Stomach (tissue), 9 donors: ENCODE measurements around the gene TSGA10IP. TPM values are rescaled to one million over a fixed set of nuclear protein-coding genes. Genes with fewer than 3 reads are reported as not detected.

Experiments
- DNase-seq, 2 donors: peaks; one replicate each; pipeline versions ENCODE4 v3.0.0 to v3.0.0-alpha.2; 2013 to 2019
- H3K27ac ChIP-seq, 5 donors: fragments of 200-600 bp in 4 of 5; sonication (generic) in 4 of 5; one replicate each; pipeline ENCODE4 v1.5.1; 2013 to 2019; ENCODE audit warnings: mild to moderate bottlenecking in 1 of 5, moderate library complexity in 1 of 5
- H3K27me3 ChIP-seq, 3 donors: fragments of 200-600 bp; sonication (generic); one replicate each; pipeline ENCODE4 v1.5.1; 2017 to 2019; ENCODE audit warnings: mixed run types in 1 of 3
- H3K36me3 ChIP-seq, 4 donors: fragments of 200-600 bp; sonication (generic); 1 replicate in 3 of 4; 2 replicates in 1 of 4; pipeline ENCODE4 v1.5.1; 2016 to 2019
- H3K4me1 ChIP-seq, 4 donors: fragments of 200-600 bp; sonication (generic); one replicate each; pipeline ENCODE4 v1.5.1; 2016 to 2019
- H3K4me3 ChIP-seq, 4 donors: fragments of 200-600 bp; sonication (generic) in 3 of 4; one replicate each; pipeline ENCODE4 v1.5.1; 2016 to 2019; ENCODE audit warnings: mild to moderate bottlenecking in 1 of 4
- H3K9me3 ChIP-seq, 4 donors: fragments of 200-600 bp; sonication (generic); one replicate each; pipeline ENCODE4 v1.5.1; 2016 to 2019
- EP300 ChIP-seq: sonication (generic); formaldehyde crosslinking; IDR thresholded peaks from one replicate; pipeline ENCODE4 v1.6.1; 2017; ENCODE audit warnings: antibody characterized with exemption
- POLR2A ChIP-seq, 4 donors: fragments of 450-650 bp; IDR thresholded peaks; one replicate each; pipeline ENCODE4 v1.6.1; 2016; ENCODE audit warnings: antibody characterized with exemption in 4 of 4, control low read depth in 2 of 4, mild to moderate bottlenecking in 1 of 4, moderate library complexity in 1 of 4
- POLR2AphosphoS5 ChIP-seq, 3 donors: sonication (generic); formaldehyde crosslinking; IDR thresholded peaks; one replicate each; pipeline ENCODE4 v1.6.1; 2016; ENCODE audit warnings: antibody characterized with exemption in 3 of 3
- WGBS, 5 donors: extraction: QIAGEN DNeasy Blood & Tissue Kit in 3 of 5; methylation state at CpG; one replicate each; pipeline versions ENCODE4 v1.1.5 to v1.1.7; 2013 to 2018; 5-methylcytosine and 5-hydroxymethylcytosine counted together
- intact Hi-C: fragments of 100-400 bp; cut with DNase I; formaldehyde crosslinking; loops from one replicate; pipeline ENCODE4 v1.15.1; 2023; ENCODE audit warnings: low total_unique reads
- polyA plus RNA-seq, 3 donors: library from polyadenylated mRNA; stranded (reverse); fragments of 200-250 nt; gene quantifications; one replicate each; pipeline ENCODE4 v1.2.3, GENCODE V29; 2013
- total RNA-seq, 5 donors: library from RNA; depleted of rRNA; stranded (reverse); fragments of >200 nt; gene quantifications; one replicate each; pipeline versions ENCODE4 v1.1.0 to v1.2.3, GENCODE V29; 2014 to 2016
- TF ChIP-seq, protein P1 (sequence below), 7 experiments: fragments of 450-650 bp in 4 of 7; fragments of 200-600 bp in 3 of 7; sonication (generic) in 3 of 7; IDR thresholded peaks; one replicate each; pipeline ENCODE4 v1.5.1; 2016 to 2019; ENCODE audit warnings: antibody characterized with exemption in 7 of 7, control low read depth in 2 of 7, mild to moderate bottlenecking in 1 of 7
- donor health status: healthy with polysubstance abuse.
- donor health status: Bipolar disorder and iron deficiency.
- donor health status: healthy.

The TSGA10IP gene
- total and polyA plus RNA-seq, 8 donors, result not detected

DNA sequence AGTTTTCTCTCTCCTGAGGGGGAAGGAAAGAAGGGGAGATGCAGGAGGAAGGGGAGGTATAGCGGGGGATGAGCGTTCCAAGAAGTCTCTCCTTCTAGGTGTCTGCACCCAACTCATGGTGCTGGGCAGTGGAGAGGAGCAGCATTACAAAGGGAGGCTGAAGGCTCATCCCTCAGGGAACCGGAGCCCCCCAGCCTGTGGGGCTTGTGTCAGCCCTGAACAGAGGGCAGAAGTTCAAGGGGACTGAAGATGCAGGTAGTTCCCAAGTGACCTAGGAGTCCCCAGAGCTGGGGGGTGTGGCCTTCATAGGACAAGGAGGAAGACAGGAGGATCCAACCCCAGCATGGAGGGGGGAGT, 28.2 kb upstream of the TSGA10IP start:
- Histone ChIP-seq H3K4me3 (peak overlapping the region in 2 of 4 donors; percentile 80 to 94), H3K9me3 (no peaks in the 10 kb centered on the region), H3K36me3 (peaks cover 0 to 20% (median 11%) of the 10 kb centered on the region in 4 donors), H3K27me3 (no peaks in the 10 kb centered on the region), H3K4me1 (peaks cover 50 to 65% (median 57%) of the 10 kb centered on the region in 4 donors), H3K27ac (peak overlapping the region in 4 of 5 donors; percentile 91 to 98 (median 97))
- 87 to 98% (median 96%) methylated on average over 3 of the region's 3 CpGs for WGBS, 5 donors
- TF ChIP-seq POLR2AphosphoS5 (IDR thresholded peaks at IDR 0.05), result no peak
- no peak for TF ChIP-seq POLR2A (IDR thresholded peaks at IDR 0.05)
- TF ChIP-seq, protein P1, sequence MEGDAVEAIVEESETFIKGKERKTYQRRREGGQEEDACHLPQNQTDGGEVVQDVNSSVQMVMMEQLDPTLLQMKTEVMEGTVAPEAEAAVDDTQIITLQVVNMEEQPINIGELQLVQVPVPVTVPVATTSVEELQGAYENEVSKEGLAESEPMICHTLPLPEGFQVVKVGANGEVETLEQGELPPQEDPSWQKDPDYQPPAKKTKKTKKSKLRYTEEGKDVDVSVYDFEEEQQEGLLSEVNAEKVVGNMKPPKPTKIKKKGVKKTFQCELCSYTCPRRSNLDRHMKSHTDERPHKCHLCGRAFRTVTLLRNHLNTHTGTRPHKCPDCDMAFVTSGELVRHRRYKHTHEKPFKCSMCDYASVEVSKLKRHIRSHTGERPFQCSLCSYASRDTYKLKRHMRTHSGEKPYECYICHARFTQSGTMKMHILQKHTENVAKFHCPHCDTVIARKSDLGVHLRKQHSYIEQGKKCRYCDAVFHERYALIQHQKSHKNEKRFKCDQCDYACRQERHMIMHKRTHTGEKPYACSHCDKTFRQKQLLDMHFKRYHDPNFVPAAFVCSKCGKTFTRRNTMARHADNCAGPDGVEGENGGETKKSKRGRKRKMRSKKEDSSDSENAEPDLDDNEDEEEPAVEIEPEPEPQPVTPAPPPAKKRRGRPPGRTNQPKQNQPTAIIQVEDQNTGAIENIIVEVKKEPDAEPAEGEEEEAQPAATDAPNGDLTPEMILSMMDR (IDR thresholded peaks at IDR 0.05), result no peak
- TF ChIP-seq EP300, result no peak
- DNase-seq, result no peak
- intact Hi-C loops, result no loop called here

DNA sequence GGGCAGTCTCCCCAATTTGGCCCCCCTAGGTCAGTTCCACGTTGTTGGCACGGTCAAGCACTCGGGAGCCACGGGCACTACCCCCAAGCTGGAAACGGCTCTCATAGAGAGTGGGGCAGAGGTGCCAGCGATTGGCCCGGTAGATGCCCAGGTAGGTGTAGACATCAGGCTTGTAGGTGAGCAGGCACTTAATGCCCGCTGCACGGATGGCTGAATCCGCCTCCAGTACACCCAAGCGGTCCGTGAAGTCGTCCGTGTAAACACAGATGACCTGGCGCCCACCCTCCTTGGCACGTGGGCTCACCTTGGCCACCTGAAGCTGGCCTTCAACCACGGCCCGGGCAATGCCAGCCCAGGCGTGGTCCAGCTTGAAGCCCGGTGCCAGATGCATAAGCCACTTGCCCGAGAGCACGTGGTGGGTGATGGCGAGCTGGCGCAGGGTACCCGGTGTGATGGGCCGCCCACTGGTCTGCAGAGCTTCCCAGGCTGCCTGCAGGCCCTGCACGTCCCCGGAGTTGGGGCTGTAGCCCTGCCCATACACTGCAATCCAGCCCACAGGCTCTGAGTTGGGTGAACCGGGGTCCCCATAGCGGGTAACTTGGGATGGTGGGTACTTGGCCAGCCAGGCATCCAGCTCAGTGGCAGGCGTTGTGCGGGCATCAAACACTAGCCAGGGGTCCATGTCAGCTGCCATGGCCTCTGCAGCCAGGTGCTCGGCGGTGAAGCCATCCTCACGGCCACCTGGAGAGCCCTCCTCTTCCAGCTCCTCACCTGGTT, 27.7 kb upstream of the TSGA10IP start:
- peaks cover 48 to 60% (median 56%) of the 10 kb centered on the region in 4 donors for H3K4me1 ChIP-seq

DNA sequence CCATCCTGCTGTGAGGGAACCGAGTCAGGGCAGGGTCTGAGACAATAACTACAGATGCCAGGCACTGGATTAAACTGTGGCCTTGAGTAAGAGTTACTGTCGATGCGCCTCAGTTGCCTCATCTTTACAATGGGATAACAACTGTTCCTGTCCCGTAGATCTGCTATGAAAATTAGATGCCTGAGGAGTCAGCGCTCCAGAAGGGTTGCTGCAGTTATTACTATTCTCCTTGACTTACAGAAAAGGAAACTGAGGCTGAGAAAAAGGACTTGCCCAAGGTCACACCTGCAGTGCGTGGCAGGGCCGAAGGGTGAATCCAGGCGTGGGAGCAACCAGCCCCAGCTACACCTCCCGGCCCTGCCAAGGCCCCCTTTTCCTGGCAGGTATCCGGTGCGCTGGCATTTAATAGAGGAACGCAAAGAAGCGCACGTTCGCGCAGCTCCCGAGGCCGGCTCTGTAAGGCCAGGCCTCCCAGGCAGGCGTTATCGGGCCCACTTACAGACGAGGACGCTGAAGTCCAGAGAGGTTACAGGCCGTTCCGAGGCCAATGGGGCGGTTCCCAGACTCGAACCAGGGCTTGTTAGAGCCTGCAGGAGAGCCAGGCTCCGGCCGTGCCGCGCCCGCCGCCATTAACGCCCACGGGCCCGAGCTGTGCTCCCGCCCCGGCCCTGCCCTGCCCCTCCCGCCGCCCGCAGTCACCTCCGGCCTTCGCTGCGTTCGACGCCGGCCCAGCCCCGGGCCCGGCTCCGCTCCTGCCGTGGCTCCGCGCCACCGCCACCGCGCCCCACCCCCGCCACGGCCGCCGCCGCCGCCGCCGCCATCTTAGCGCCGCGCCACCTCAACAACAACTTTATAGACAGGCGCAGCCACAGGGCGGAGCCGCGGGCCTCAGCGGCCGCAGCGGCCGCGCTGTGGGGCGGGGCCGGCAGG, 26.8 kb upstream of the TSGA10IP start, which contains the start of gene C11orf68:
Gene C11orf68 (minus strand): TSS at position 852 of the 930 bp plus-strand sequence. CDS start 31 bp downstream, at position 821.
- intact Hi-C loops, result no loop called here

More for the DNA sequence above, 27.7 kb upstream of the TSGA10IP start:
- TF ChIP-seq POLR2AphosphoS5 (IDR thresholded peaks at IDR 0.05), result no peak
- TF ChIP-seq EP300, result no peak
- no peak for TF ChIP-seq POLR2A (IDR thresholded peaks at IDR 0.05)
- TF ChIP-seq, protein P1 (IDR thresholded peaks at IDR 0.05), result no peak
- no peak for DNase-seq
- Histone ChIP-seq H3K27ac (peak overlapping the region; percentile 85 to 98 (median 97)), H3K36me3 (peaks cover 3 to 26% (median 17%) of the 10 kb centered on the region in 4 donors), H3K27me3 (no peaks in the 10 kb centered on the region), H3K4me3 (peak overlapping the region; percentile 80 to 98 (median 95)), H3K9me3 (no peaks in the 10 kb centered on the region)
- WGBS, 5 donors, result 69 to 81% (median 78%) methylated on average over 25 to 35 of the region's 35 CpGs
- intact Hi-C loops, result no loop called here

More for the DNA sequence above, 26.8 kb upstream of the TSGA10IP start, which contains the start of gene C11orf68:
- H3K27me3 ChIP-seq, result no peaks in the 10 kb centered on the region
- 4 to 33% (median 6%) methylated on average over 6 to 77 of the region's 77 CpGs for WGBS, 5 donors
- peaks cover 11 to 34% (median 26%) of the 10 kb centered on the region in 4 donors for H3K36me3 ChIP-seq
- H3K4me3 ChIP-seq, result peak within 1 kb of the TSS; percentile 94 to 98 (median 96)
- peak in 1 of 2 donors; percentile 33 for DNase-seq
- peak in 2 of 3 donors; percentile 12 to 64 for TF ChIP-seq POLR2AphosphoS5 (IDR thresholded peaks at IDR 0.05)
- TF ChIP-seq, protein P1 (IDR thresholded peaks at IDR 0.05), result no peak
- H3K9me3 ChIP-seq, result no peaks in the 10 kb centered on the region
- H3K27ac ChIP-seq, result peak within 1 kb of the TSS; percentile 89 to 98 (median 97)
- H3K4me1 ChIP-seq, result peaks cover 48 to 58% (median 55%) of the 10 kb centered on the region in 4 donors
